Ovary (tissue), 3 donors: ENCODE measurements around the gene PHF21B.

Experiments used
- CTCF ChIP-seq, 3 donors: fragments of 450-650 bp in 2 of 3; fragments of 200-600 bp in 1 of 3; IDR thresholded peaks; one replicate each; pipeline versions ENCODE4 v1.5.1 to v1.8.0; 2016 to 2022; ENCODE audit warnings: antibody characterized with exemption in 3 of 3, mild to moderate bottlenecking in 1 of 3
- EP300 ChIP-seq: sonication (generic); formaldehyde crosslinking; IDR thresholded peaks from one replicate; pipeline ENCODE4 v1.6.1; 2017; ENCODE audit warnings: antibody characterized with exemption
- POLR2A ChIP-seq: fragments of 450-650 bp; IDR thresholded peaks from one replicate; pipeline ENCODE4 v1.6.1; 2017; ENCODE audit warnings: antibody characterized with exemption, mild to moderate bottlenecking, moderate library complexity
- donor health status: DM: no; HTN: no; CAD: no.

DNA sequence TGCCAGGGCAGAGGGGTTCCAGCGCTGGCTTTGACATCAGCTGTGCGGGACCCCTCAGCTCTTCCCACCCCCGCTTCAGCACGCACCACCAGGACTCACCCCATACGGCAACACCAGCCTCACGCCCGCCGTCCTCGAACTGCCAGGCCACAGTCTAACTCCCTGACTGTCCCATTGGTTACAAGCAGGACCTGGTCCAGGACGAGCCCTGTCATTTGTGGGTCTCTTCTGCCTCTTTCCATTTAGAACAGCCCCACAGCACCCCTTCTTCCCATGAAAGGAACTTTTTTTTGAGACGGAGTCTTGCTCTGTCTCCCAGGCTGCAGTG is 81.7 kb downstream of the PHF21B start:
- TF ChIP-seq CTCF (IDR thresholded peaks at IDR 0.05) (no peak), POLR2A (no peak), EP300 (no peak)
